Non-pigmented ciliary epithelial cell (primary cell): Measurements from ENCODE around the gene CHI3L1.

ENCODE experiments used
- DNase-seq: peaks from one replicate; pipeline ENCODE4 v3.0.0-alpha.2; 2010; ENCODE audit warnings: low read depth

CHI3L1 gene

GRCh38 chr1:203168991-203169390, 17.5 kb downstream of the CHI3L1 start:
- no peak for DNase-seq

- DNase-seq = no peak
Observed at GRCh38 chr1:203168256-203168786, 18.2 kb downstream of the CHI3L1 start.

- no peak for DNase-seq
Observed at GRCh38 chr1:203167913-203168200, 18.6 kb downstream of the CHI3L1 start.

GRCh38 chr1:203167026-203167912, 19.2 kb downstream of the CHI3L1 start:
- DNase-seq = no peak

GRCh38 chr1:203166192-203166940, 20.1 kb downstream of the CHI3L1 start:
- no peak for DNase-seq

GRCh38 chr1:203165800-203166161, 20.7 kb downstream of the CHI3L1 start:
- DNase-seq = no peak

- no peak for DNase-seq
Observed at GRCh38 chr1:203165101-203165799, 21.3 kb downstream of the CHI3L1 start.

GRCh38 chr1:203163891-203164635, 22.4 kb downstream of the CHI3L1 start:
- no peak for DNase-seq

- no peak for DNase-seq
Observed at GRCh38 chr1:203162403-203162802, 24.1 kb downstream of the CHI3L1 start.

GRCh38 chr1:203161703-203162102, 24.8 kb downstream of the CHI3L1 start:
- DNase-seq = no peak

- DNase-seq = no peak
Observed at GRCh38 chr1:203161175-203161574, 25.3 kb downstream of the CHI3L1 start.

- DNase-seq = no peak
Observed at GRCh38 chr1:203159844-203160243, 26.7 kb downstream of the CHI3L1 start.

- DNase-seq = no peak
Observed at GRCh38 chr1:203158960-203159665, 27.4 kb downstream of the CHI3L1 start.

- no peak for DNase-seq
Observed at GRCh38 chr1:203158423-203158822, 28.1 kb downstream of the CHI3L1 start.

GRCh38 chr1:203156280-203156679, 30.2 kb downstream of the CHI3L1 start:
- DNase-seq = no peak

GRCh38 chr1:203153989-203154821, 32.3 kb downstream of the CHI3L1 start:
- peak; percentile 14 for DNase-seq

GRCh38 chr1:203153051-203153988, 33.2 kb downstream of the CHI3L1 start:
- DNase-seq = no peak

- no peak for DNase-seq
Observed at GRCh38 chr1:203152158-203153034, 34.1 kb downstream of the CHI3L1 start.
